ENCODE results near the gene GULP1.
A peak's percentile ranks its signal among the peaks of the same experiment; 100 is the strongest.

GULP1 gene

GRCh38 chr2:188379748-188380147 is 88.1 kb downstream of the GULP1 start:
- DNase-seq (ENCODE audit: low spot score), result no peak

DNA sequence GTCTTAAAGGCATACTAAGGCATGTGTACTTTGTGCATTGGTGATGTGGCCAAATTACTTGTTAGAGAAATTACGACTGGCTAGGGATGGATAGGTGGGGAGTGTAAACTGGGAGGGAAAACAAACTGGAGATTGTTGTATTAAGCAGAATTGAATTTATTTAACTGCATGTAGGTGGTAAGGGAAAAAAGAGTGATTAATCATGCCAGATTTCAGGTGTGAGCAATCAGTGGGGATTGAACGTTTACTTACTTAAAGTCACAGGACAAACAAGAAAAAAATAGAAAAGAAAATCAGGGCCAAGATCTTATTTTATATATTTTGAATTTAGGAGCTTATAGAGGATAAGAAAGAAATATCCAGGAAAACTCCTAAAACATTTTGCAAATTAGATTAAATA is 88.6 kb downstream of the GULP1 start:
- no peak for DNase-seq (ENCODE audit: low spot score)

DNA sequence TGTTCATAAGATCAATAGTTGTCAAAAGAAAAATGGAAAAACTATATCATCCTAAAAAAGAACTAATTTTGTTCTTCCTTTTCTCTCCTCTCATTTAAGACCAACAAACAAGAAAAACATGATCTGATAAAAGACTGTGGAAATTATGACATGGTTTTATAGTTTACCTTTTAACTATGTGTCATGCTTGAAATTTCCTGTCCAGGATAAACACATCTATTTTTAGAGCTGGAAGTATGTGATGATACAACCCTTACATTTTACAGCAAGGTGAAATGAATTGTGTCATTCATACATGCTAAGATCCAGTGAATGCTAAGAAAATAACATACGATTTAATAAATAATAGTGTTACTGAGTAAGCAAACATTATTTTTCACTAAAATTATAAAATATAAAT is 89.9 kb downstream of the GULP1 start:
- peak; percentile 52 for DNase-seq (ENCODE audit: low spot score)

DNA sequence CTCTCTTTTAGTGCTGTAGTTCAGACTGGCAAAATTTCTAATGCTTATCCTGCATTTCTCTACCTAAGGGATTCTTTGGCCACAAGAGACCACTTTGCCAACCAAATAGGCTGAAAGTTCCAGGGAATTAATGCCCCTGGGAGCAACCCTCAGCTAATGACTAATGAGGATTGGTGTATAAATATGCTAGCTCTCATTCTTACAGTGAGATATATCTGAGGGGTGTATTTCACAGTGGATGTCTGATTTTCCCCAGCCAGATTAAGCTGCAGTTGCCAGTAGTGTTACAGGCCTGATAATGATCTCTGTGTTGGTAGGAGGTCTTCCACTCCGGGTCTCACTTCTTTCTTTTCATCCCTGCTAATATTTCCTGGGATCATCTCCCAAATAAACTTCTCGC is 90.4 kb downstream of the GULP1 start:
- no peak for DNase-seq (ENCODE audit: low spot score)

DNA sequence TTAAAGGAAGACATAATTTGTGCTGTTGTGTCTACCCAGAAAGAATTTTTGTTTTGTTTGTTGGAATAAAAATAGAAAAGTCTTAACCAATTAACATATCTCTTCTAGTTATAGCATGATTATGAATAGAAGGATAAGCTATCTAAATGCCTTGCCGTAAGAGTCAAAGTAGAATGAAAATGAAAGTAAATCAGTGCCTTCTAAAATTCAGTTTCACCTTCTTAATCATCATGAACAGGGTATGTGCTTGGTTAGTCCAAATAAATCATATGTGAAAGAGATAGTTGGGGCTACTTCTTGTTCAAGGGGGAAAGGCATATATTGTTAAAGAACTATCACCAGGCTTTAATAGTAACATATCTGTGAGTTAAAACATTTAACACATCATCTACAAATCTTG is 91.5 kb downstream of the GULP1 start:
- DNase-seq (ENCODE audit: low spot score), result no peak

DNA sequence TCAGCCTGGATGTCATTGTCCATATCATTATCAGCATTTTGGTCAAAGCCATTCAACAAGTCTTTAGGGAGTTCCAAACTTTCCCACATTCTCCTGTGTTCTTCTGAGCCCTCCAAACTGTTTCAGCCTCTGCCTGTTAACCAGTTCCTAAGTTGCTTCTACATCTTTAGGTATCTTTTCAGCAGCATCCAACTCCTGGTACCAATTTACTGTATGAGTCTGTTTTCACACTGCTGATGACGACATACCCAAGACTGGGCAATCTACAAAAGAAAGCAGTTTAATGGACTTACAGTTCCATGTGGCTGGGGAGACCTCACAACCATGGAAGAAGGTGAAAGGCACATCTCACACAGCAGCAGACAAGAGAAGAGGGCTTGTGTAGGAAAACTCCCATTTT is 94.2 kb downstream of the GULP1 start:
- DNase-seq (ENCODE audit: low spot score), result no peak

GRCh38 chr2:188388831-188389230 is 97.2 kb downstream of the GULP1 start:
- no peak for DNase-seq (ENCODE audit: low spot score)

- no peak for DNase-seq (ENCODE audit: low spot score)
These were observed 99.7 kb downstream of the GULP1 start for GRCh38 chr2:188391354-188391753.

- no peak for DNase-seq (ENCODE audit: low spot score)
These were observed 103.3 kb downstream of the GULP1 start for GRCh38 chr2:188394931-188395472.

DNA sequence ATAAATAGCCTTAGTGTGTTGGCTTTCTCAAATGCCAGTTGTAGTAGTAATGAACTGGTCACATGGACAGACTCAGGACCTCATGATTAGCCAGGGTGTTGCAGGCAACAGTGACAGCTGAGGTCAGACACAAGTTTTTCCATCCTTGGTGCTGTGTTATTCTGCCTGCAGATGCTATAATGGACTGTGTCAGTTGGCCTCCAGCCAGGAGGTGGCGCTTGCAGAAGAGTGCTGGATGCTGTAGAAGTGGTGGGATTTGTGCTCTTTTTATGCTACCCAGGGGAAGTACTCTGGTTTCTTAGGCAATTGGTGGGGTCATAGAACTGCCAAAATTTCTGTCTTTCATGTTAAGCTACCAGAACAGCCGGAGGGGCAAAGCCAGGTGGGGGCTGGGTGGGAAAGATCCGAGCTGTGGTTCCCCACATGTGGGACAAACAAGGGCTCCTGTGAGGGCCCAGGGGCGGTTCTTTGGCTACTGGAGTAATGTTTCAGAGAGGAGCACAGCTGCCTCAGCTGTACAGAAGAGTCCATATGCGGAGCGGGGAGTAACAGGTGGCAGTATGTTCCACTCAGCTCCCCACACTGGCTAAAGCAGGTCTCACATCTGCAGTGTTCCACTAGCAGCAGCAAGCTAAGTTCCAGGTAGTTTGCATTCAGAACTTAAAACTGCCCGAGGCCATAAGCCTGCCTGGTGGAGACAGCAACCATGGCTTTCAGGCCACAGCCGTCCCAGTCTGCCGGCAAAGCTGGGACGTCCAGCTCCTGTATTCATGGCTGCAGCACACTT is 104.4 kb downstream of the GULP1 start:
- DNase-seq (ENCODE audit: low spot score), result no peak

DNA sequence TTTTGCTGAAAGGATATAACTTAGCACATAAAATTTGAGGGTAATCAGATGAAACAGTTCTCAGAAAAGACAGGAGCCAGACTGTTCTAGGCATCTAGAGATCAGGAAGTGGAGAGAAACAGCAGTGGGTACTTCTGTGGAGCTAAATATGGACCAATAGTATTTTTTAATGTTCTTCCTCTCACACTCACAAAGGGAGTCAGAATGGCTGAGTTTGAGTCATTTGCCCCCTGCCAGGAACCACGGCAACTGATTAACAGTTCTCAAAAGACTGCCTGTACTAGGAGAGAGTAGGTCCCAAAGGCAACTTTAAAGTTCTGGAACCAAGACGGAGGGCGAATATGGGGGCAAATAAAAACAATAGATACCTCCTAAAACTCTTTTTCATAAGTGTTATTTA is 107.5 kb downstream of the GULP1 start:
- DNase-seq (ENCODE audit: low spot score), result peak; percentile 4

DNA sequence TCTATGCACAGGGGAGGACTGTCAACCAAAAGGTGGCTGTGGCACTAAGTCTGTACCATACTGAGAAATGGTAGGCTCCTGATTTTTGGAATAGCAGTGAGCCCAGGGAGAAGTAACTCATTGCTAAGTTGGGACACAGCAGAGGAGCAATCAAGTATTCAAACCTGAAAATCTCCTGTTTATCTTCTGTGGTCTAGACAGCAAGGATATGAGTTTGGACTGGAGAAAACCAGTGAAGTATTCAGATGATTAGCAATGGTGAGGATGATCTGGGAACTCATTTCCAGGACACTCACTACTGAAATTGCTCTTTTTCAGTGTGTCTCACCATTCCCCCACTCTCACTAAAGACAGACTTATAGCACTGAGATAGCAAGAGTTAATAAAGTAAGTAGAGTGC is 112.0 kb downstream of the GULP1 start:
- no peak for DNase-seq (ENCODE audit: low spot score)

- no peak for DNase-seq (ENCODE audit: low spot score)
These were observed 112.8 kb downstream of the GULP1 start for GRCh38 chr2:188404341-188405004.

GRCh38 chr2:188406414-188406813 is 114.7 kb downstream of the GULP1 start:
- no peak for DNase-seq (ENCODE audit: low spot score)

DNA sequence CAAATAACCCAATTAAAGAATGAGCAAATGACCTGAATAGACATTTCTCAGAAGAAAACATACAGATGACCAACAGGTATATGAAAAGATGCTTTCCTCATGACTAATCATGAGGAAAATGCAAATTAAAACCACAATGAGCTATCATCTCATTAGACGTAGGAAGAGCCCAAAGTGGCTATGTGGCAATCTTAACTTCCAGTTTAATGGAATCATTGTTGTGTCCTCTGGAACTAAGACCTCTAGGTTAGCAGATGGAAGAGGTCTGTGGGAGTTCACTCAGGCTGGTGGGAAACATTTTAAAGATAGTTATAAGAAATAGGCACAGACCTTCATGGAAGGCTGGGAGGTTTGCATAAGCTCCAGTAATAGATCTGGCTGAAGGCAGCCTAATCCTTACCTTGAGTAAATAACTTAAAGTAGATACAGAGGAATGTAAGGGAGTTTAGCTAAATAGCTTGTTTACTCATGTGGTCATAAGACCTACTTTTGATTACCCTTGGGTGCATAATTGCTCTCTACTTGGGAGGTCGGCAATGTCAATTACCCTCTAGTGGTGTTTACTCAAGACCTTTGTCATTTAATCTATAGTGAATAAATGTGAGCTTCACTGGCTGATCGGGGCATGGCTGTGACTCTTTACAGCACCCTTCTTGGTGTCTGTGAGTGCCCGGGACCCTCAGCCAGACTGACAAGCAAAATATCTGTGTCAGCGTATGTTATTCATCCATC is 119.0 kb downstream of the GULP1 start:
- DNase-seq (ENCODE audit: low spot score), result peak; percentile 2

- no peak for DNase-seq (ENCODE audit: low spot score)
These were observed 120.5 kb downstream of the GULP1 start for GRCh38 chr2:188412190-188412589.

GRCh38 chr2:188414411-188414810 is 122.7 kb downstream of the GULP1 start:
- DNase-seq (ENCODE audit: low spot score), result no peak

- no peak for DNase-seq (ENCODE audit: low spot score)
These were observed 123.4 kb downstream of the GULP1 start for GRCh38 chr2:188414869-188415753.

DNA sequence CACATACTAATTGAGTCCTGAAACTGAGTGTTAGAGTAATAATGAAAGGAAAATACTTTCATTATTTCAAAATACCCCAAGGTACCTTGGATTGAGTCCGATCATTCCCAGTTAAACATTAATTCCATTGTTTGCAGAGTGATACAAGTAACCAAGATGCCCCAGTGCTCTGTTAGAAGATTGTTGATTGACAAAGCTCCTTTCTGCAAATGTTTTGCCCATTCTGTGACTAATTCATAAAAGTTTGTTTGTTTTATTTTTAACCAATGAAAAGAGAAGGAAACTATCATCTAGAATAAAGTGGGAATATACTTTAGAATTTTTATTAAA is 124.0 kb downstream of the GULP1 start:
- no peak for DNase-seq (ENCODE audit: low spot score)

GRCh38 chr2:188416367-188416766 is 124.7 kb downstream of the GULP1 start:
- DNase-seq (ENCODE audit: low spot score), result no peak

DNA sequence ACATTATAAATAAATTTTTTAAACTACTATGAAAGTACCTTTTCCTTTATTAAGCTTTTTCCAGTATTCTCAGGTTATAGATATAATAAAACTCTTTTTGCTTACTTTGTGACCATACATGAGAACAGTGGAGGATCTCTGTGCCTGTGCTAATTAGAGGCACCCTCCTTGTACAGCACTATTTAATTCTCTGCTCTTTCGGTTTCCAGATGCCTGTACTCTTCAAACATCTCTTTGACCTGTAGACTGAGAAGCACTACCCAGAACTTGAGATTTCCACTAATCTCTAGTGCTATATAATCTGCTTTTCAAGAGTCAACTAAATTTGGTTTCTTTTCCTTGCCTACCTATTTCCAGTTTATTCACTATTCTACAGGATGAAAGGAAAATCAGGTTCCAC is 131.1 kb downstream of the GULP1 start:
- no peak for DNase-seq (ENCODE audit: low spot score)

DNA sequence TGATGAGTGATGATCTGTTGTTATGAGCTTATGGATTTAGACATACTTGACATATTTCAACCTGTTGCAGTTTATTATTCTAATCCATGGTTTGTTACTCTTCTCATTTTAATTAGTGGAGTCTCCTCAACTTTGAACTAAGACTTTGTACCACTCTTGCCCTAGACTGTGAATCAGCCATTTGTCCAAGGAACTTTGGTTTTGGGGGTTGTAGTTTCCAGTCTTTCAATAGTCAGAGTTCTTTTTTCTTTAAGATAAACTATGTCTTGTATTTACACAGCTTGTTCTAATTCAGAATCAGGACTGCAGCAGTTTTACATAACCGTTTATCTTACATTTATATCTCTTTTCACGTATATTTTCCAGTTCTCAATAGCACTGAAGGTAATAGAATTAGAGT is 133.6 kb downstream of the GULP1 start:
- DNase-seq (ENCODE audit: low spot score), result no peak
